DMS114 treated with DMSO at 0.1 percent for 48 hours (cell line): ENCODE data around the gene ARL4C.

Experiments
- DNase-seq: peaks from one replicate; lab custom pipeline; 2025; ENCODE audit not compliant: unreplicated experiment; lab: John Stamatoyannopoulos, UW

Gene ARL4C

DNA sequence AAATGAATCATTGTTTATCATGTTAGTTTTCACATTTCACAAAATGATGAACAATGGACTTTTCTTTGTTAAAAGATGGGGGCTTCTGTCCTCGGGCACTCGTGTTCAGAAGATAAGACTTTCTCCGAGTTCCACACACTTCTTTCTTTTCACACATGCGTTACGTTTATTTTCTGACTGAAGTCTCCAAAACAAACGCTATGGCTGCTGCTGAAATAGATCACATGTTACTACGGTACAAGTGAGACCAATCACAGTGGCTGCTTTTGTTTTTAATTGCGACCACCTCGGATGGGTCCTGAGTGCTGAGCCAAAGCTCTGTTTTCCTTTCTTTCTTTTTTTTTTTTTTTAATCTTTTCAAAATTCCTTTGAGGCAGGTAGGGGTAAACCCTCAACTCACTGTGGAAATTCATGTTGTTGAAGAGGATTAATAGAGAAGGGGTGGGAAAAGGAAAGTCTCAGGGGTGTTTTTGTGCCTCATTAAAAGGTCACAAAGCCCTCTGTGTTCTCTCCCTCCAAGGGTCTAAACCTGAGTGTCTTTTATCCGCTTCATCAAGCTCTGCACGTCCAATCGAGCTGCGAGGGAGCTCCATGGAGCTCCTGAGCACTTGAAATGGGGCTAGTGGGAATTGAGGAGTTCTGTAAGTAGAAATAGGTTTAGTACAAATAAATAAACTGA is 48.2 kb downstream of the ARL4C start:
- no peak for DNase-seq

DNA sequence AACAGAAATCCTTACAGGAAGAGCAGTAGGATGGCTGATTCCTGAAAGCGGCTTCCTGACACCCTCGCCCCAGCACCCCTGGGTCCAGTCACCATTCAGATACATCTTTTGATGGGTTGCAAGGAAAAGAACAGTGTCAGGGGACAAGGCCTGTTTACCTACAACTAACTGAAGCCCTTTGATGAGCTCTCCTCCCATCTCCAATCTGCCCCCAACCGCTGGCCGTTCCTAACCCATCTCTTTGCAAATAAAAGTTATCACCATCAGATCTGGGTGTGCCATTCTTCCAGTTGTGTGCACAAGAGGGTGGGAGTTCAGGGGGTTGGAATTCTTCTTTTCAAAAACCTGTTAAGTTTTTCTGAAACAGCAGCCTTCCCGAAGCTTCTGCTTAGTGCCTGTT is 48.9 kb downstream of the ARL4C start:
- DNase-seq, result no peak

- DNase-seq, result no peak
Observed at GRCh38 chr2:234447189-234447588, 49.7 kb downstream of the ARL4C start.

GRCh38 chr2:234446404-234447076 is 50.3 kb downstream of the ARL4C start:
- DNase-seq, result no peak

- no peak for DNase-seq
Observed at GRCh38 chr2:234444893-234445292, 52.0 kb downstream of the ARL4C start.

DNA sequence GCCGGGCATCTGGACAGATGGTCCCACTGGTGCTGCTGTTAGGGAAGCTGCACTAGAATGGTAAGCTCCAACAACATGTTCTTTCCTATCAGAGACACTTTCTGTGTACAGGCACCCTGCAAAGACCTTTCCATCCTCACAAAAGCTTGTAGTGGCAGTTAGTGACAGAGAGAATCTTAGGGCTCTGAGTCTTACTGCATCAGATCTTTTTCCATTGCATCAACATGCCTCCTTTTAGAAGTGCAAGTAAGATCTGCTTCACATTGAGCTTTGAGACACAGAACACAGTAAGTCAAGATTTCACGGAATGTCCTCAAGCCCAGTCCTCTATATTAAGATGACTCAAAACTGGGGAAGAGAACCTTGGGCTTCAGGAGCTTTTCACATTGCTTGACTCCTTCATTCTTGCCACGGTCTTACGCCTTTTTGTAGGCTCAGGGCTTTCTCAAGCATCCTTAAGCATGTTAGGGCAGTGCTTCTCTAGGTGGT is 52.6 kb downstream of the ARL4C start:
- no peak for DNase-seq
